GM12892 (cell line): ENCODE results near the gene F13A1.

ENCODE experiments used
- DNase-seq: peaks from one replicate; pipeline ENCODE4 v3.0.0; 2011; ENCODE audit not compliant: insufficient read length
- FAIRE-seq: peaks from 2 replicates; lab custom pipeline; 2011; peaks lifted over from hg19 to GRCh38; lab: Jason Lieb, UNC
- POLR2A ChIP-seq: IDR thresholded peaks from 2 replicates; pipeline ENCODE4 v1.6.1; 2011; ENCODE audit warnings: low read depth, low read length, control low read depth
- POLR2AphosphoS5 ChIP-seq: IDR thresholded peaks from 2 replicates; pipeline ENCODE4 v1.6.1; 2011; ENCODE audit warnings: low read depth, low read length, control low read depth
- TAF1 ChIP-seq: IDR thresholded peaks from 2 replicates; pipeline ENCODE4 v1.6.1; 2011; ENCODE audit warnings: low read depth, mild to moderate bottlenecking, control low read depth, low read length, borderline replicate concordance

Gene F13A1

GRCh38 chr6:6270948-6271535, 49.4 kb downstream of the F13A1 start:
- TF ChIP-seq POLR2AphosphoS5: no peak
- no peak for TF ChIP-seq POLR2A
- TF ChIP-seq TAF1: no peak
- no peak for FAIRE-seq

GRCh38 chr6:6260196-6260722, 60.2 kb downstream of the F13A1 start:
- FAIRE-seq: no peak
- TF ChIP-seq TAF1: no peak
- TF ChIP-seq POLR2AphosphoS5: no peak
- TF ChIP-seq POLR2A: no peak
- DNase-seq: no peak

More at GRCh38 chr6:6270948-6271535, 49.4 kb downstream of the F13A1 start:
- DNase-seq: no peak

- no peak for TF ChIP-seq POLR2A
- no peak for DNase-seq
- no peak for FAIRE-seq
These were observed 63.6 kb downstream of the F13A1 start for GRCh38 chr6:6256886-6257285.

- FAIRE-seq (no peak), DNase-seq (no peak)
- no peak for TF ChIP-seq POLR2AphosphoS5
- no peak for TF ChIP-seq TAF1
These were observed 64.2 kb downstream of the F13A1 start for GRCh38 chr6:6256259-6256658.

- TF ChIP-seq POLR2AphosphoS5 (no peak), POLR2A (no peak), TAF1 (no peak)
- no peak for FAIRE-seq
- DNase-seq: no peak
These were observed 68.7 kb downstream of the F13A1 start for GRCh38 chr6:6251555-6252280.

- TF ChIP-seq POLR2A (no peak), POLR2AphosphoS5 (no peak), TAF1 (no peak)
- DNase-seq: no peak
These were observed 71.8 kb downstream of the F13A1 start for GRCh38 chr6:6248651-6249050.

GRCh38 chr6:6246544-6246943, 73.9 kb downstream of the F13A1 start:
- FAIRE-seq: no peak
- no peak for DNase-seq
- no peak for TF ChIP-seq POLR2A

More at GRCh38 chr6:6248651-6249050, 71.8 kb downstream of the F13A1 start:
- no peak for FAIRE-seq

- DNase-seq (no peak), FAIRE-seq (no peak)
- TF ChIP-seq POLR2AphosphoS5: no peak
- no peak for TF ChIP-seq POLR2A
- TF ChIP-seq TAF1: no peak
These were observed 75.8 kb downstream of the F13A1 start for GRCh38 chr6:6244624-6245023.

GRCh38 chr6:6243846-6244245, 76.6 kb downstream of the F13A1 start:
- TF ChIP-seq POLR2AphosphoS5 (no peak), POLR2A (no peak), TAF1 (no peak)
- FAIRE-seq (no peak), DNase-seq (no peak)

- DNase-seq: no peak
- TF ChIP-seq TAF1: no peak
- TF ChIP-seq POLR2A: no peak
- no peak for TF ChIP-seq POLR2AphosphoS5
- no peak for FAIRE-seq
These were observed 80.6 kb downstream of the F13A1 start for GRCh38 chr6:6239598-6240581.

- FAIRE-seq: no peak
- TF ChIP-seq TAF1 (no peak), POLR2A (no peak), POLR2AphosphoS5 (no peak)
- no peak for DNase-seq
These were observed 83.6 kb downstream of the F13A1 start for GRCh38 chr6:6236730-6237469.
